Naive B cell (primary cell): ENCODE measurements around the gene PDSS2. TPM values are rescaled to one million over a fixed set of nuclear protein-coding genes. Genes with fewer than 3 reads are reported as not detected.
A peak's percentile ranks its signal among the peaks of the same experiment; 100 is the strongest.

ENCODE experiments used
- ATAC-seq, 2 donors: fragments of 150-1000 bp; cut with Tn5 transposase; 2 replicates each; pipeline ENCODE4 v1.10.0; 2021; ENCODE audit warnings: low read depth in 2 of 2, mild to moderate bottlenecking in 2 of 2, moderate library complexity in 2 of 2
- DNase-seq: peaks from one replicate; pipeline ENCODE4 v3.0.0; 2022
- H3K27ac Mint-ChIP-seq, 6 donors: one replicate each; pipeline ENCODE4 v1.8.0; 2020 to 2022; ENCODE audit warnings: mild to moderate bottlenecking in 6 of 6, mixed read lengths in 6 of 6, moderate library complexity in 5 of 6, inconsistent platforms in 2 of 6
- H3K27me3 Mint-ChIP-seq, 3 donors: one replicate each; pipeline ENCODE4 v1.8.0; 2021 to 2022; ENCODE audit warnings: mixed read lengths in 3 of 3, mild to moderate bottlenecking in 1 of 3
- H3K36me3 Mint-ChIP-seq, 2 donors: one replicate each; pipeline ENCODE4 v1.8.0; 2020 to 2022; ENCODE audit warnings: mixed read lengths in 2 of 2, inconsistent platforms in 1 of 2, mild to moderate bottlenecking in 1 of 2
- H3K4me1 Mint-ChIP-seq, 3 donors: one replicate each; pipeline ENCODE4 v1.8.0; 2020 to 2022; ENCODE audit warnings: mixed read lengths in 3 of 3, inconsistent platforms in 1 of 3, mild to moderate bottlenecking in 1 of 3, moderate library complexity in 1 of 3
- H3K4me3 Mint-ChIP-seq, 8 donors: one replicate each; pipeline ENCODE4 v1.8.0; 2020 to 2022; ENCODE audit warnings: mild to moderate bottlenecking in 8 of 8, mixed read lengths in 8 of 8, moderate library complexity in 8 of 8, inconsistent platforms in 2 of 8
- H3K9me3 Mint-ChIP-seq, 7 donors: one replicate each; pipeline ENCODE4 v1.8.0; 2020 to 2022; ENCODE audit warnings: mixed read lengths in 7 of 7, mild to moderate bottlenecking in 5 of 7, inconsistent platforms in 2 of 7, moderate library complexity in 1 of 7
- polyA plus RNA-seq, 6 donors: library from polyadenylated mRNA; unstranded; fragments of 300-500 nt; fragmentation: Illumina TruSeq; gene quantifications; one replicate each; pipeline ENCODE4 v1.2.3, GENCODE V29; 2021; ENCODE audit warnings: low read depth in 6 of 6

The PDSS2 gene
- polyA plus RNA-seq, 6 donors from 2014 or later: 11.5 to 19.7 (median 16.6) TPM

GRCh38 chr6:107337191-107337741, 122.1 kb downstream of the PDSS2 start:
- Mint-ChIP-seq H3K27me3 (no peaks in the 10 kb centered on the region), H3K4me1 (peaks cover 0 to 3% (median 0%) of the 10 kb centered on the region in 3 donors), H3K9me3 (no peaks in the 10 kb centered on the region), H3K36me3 (peaks cover 7 to 10% of the 10 kb centered on the region in 2 donors), H3K4me3 (no peak overlapping the region), H3K27ac (no peak overlapping the region)
- ATAC-seq (no peak), DNase-seq (no peak)

GRCh38 chr6:107334026-107334425, 125.3 kb downstream of the PDSS2 start:
- DNase-seq (no peak), ATAC-seq (no peak)
- no peaks in the 10 kb centered on the region for H3K27me3 Mint-ChIP-seq
- H3K4me3 Mint-ChIP-seq: no peak overlapping the region
- H3K27ac Mint-ChIP-seq: peak overlapping the region in 1 of 6 donors; percentile 10
- peaks cover 17 to 20% (median 20%) of the 10 kb centered on the region in 3 donors for H3K4me1 Mint-ChIP-seq
- H3K9me3 Mint-ChIP-seq: no peaks in the 10 kb centered on the region
- peaks cover 7 to 14% of the 10 kb centered on the region in 2 donors for H3K36me3 Mint-ChIP-seq

- Mint-ChIP-seq H3K4me1 (peaks cover 17 to 20% (median 20%) of the 10 kb centered on the region in 3 donors), H3K27ac (no peak overlapping the region), H3K27me3 (no peaks in the 10 kb centered on the region), H3K9me3 (no peaks in the 10 kb centered on the region), H3K36me3 (peaks cover 7 to 16% of the 10 kb centered on the region in 2 donors), H3K4me3 (no peak overlapping the region)
- DNase-seq (no peak), ATAC-seq (no peak)
Measured at GRCh38 chr6:107333491-107333890, 125.9 kb downstream of the PDSS2 start.

- H3K36me3 Mint-ChIP-seq: peaks cover 7 to 16% of the 10 kb centered on the region in 2 donors
- H3K4me1 Mint-ChIP-seq: peaks cover 17 to 20% (median 20%) of the 10 kb centered on the region in 3 donors
- ATAC-seq (no peak), DNase-seq (no peak)
- no peaks in the 10 kb centered on the region for H3K27me3 Mint-ChIP-seq
- peak overlapping the region in 1 of 8 donors; percentile 31 for H3K4me3 Mint-ChIP-seq
- peak overlapping the region in 4 of 6 donors; percentile 2 to 87 (median 68) for H3K27ac Mint-ChIP-seq
- no peaks in the 10 kb centered on the region for H3K9me3 Mint-ChIP-seq
Measured at GRCh38 chr6:107331409-107332386, 127.7 kb downstream of the PDSS2 start.

- H3K9me3 Mint-ChIP-seq: no peaks in the 10 kb centered on the region
- ATAC-seq: peak; percentile 98
- peak overlapping the region; percentile 40 to 73 (median 61) for H3K27ac Mint-ChIP-seq
- H3K4me3 Mint-ChIP-seq: peak overlapping the region in 5 of 8 donors; percentile 1 to 51 (median 32)
- H3K36me3 Mint-ChIP-seq: peaks cover 7 to 16% of the 10 kb centered on the region in 2 donors
- peaks cover 17 to 20% (median 18%) of the 10 kb centered on the region in 3 donors for H3K4me1 Mint-ChIP-seq
- H3K27me3 Mint-ChIP-seq: no peaks in the 10 kb centered on the region
- peak; percentile 52 for DNase-seq
Measured at GRCh38 chr6:107330168-107330567, 129.2 kb downstream of the PDSS2 start.

GRCh38 chr6:107329063-107329860, 130.1 kb downstream of the PDSS2 start:
- no peak for ATAC-seq
- Mint-ChIP-seq H3K27me3 (no peaks in the 10 kb centered on the region), H3K36me3 (peaks cover 6 to 14% of the 10 kb centered on the region in 2 donors)

GRCh38 chr6:107328081-107328480, 131.3 kb downstream of the PDSS2 start:
- DNase-seq (no peak), ATAC-seq (no peak)
- no peaks in the 10 kb centered on the region for H3K27me3 Mint-ChIP-seq
- no peak overlapping the region for H3K27ac Mint-ChIP-seq
- H3K36me3 Mint-ChIP-seq: peaks cover 0 to 6% of the 10 kb centered on the region in 2 donors
- H3K4me1 Mint-ChIP-seq: peaks cover 17 to 20% (median 17%) of the 10 kb centered on the region in 3 donors
- H3K9me3 Mint-ChIP-seq: no peaks in the 10 kb centered on the region
- H3K4me3 Mint-ChIP-seq: no peak overlapping the region

More at GRCh38 chr6:107329063-107329860, 130.1 kb downstream of the PDSS2 start:
- no peaks in the 10 kb centered on the region for H3K9me3 Mint-ChIP-seq
- H3K4me1 Mint-ChIP-seq: peaks cover 17 to 20% (median 17%) of the 10 kb centered on the region in 3 donors
- no peak overlapping the region for H3K4me3 Mint-ChIP-seq
- no peak for DNase-seq
- peak overlapping the region in 3 of 6 donors; percentile 18 to 87 (median 73) for H3K27ac Mint-ChIP-seq

- no peak for ATAC-seq
- no peak overlapping the region for H3K27ac Mint-ChIP-seq
- H3K4me1 Mint-ChIP-seq: peaks cover 8 to 12% (median 10%) of the 10 kb centered on the region in 3 donors
- no peaks in the 10 kb centered on the region for H3K36me3 Mint-ChIP-seq
- no peak overlapping the region for H3K4me3 Mint-ChIP-seq
- H3K27me3 Mint-ChIP-seq: no peaks in the 10 kb centered on the region
- no peaks in the 10 kb centered on the region for H3K9me3 Mint-ChIP-seq
- no peak for DNase-seq
Measured at GRCh38 chr6:107323133-107323785, 136.1 kb downstream of the PDSS2 start.

GRCh38 chr6:107321793-107322192, 137.6 kb downstream of the PDSS2 start:
- no peak for DNase-seq
- Mint-ChIP-seq H3K4me3 (no peak overlapping the region), H3K4me1 (peaks cover 8 to 16% (median 10%) of the 10 kb centered on the region in 3 donors), H3K36me3 (no peaks in the 10 kb centered on the region), H3K9me3 (no peaks in the 10 kb centered on the region), H3K27ac (peak overlapping the region in 2 of 6 donors; percentile 10 to 22), H3K27me3 (no peaks in the 10 kb centered on the region)
- no peak for ATAC-seq

GRCh38 chr6:107319906-107320530, 139.3 kb downstream of the PDSS2 start:
- no peaks in the 10 kb centered on the region for H3K27me3 Mint-ChIP-seq
- H3K4me3 Mint-ChIP-seq: no peak overlapping the region
- DNase-seq: no peak
- peaks cover 14 to 21% (median 15%) of the 10 kb centered on the region in 3 donors for H3K4me1 Mint-ChIP-seq
- H3K36me3 Mint-ChIP-seq: no peaks in the 10 kb centered on the region
- no peak for ATAC-seq
- H3K9me3 Mint-ChIP-seq: no peaks in the 10 kb centered on the region
- H3K27ac Mint-ChIP-seq: no peak overlapping the region

- Mint-ChIP-seq H3K27me3 (no peaks in the 10 kb centered on the region), H3K9me3 (no peaks in the 10 kb centered on the region), H3K36me3 (no peaks in the 10 kb centered on the region), H3K4me3 (no peak overlapping the region), H3K4me1 (peaks cover 14 to 21% (median 15%) of the 10 kb centered on the region in 3 donors), H3K27ac (peak overlapping the region in 2 of 6 donors; percentile 47 to 60)
- peak; percentile 21 for DNase-seq
- ATAC-seq: peak; percentile 86 to 91
Measured at GRCh38 chr6:107318100-107318736, 141.1 kb downstream of the PDSS2 start.

GRCh38 chr6:107315114-107315513, 144.2 kb downstream of the PDSS2 start:
- no peak overlapping the region for H3K4me3 Mint-ChIP-seq
- peaks cover 9 to 13% (median 11%) of the 10 kb centered on the region in 3 donors for H3K4me1 Mint-ChIP-seq
- ATAC-seq (no peak), DNase-seq (no peak)
- H3K27me3 Mint-ChIP-seq: no peaks in the 10 kb centered on the region
- H3K27ac Mint-ChIP-seq: no peak overlapping the region
- H3K9me3 Mint-ChIP-seq: peaks cover 0 to 2% (median 0%) of the 10 kb centered on the region in 7 donors
- peaks cover 0 to 7% of the 10 kb centered on the region in 2 donors for H3K36me3 Mint-ChIP-seq
